Measurements from ENCODE around the gene SORT1. TPM values are rescaled to one million over a fixed set of nuclear protein-coding genes. Genes with fewer than 3 reads are reported as not detected.

The SORT1 gene
- total and polyA plus RNA-seq, 2 of the 13 experiments (the other 11 are each of a cell fraction or from before 2014, with no cell fraction given) = 32.4 to 93.0 TPM

- no peak for TF ChIP-seq ZNF761 (CRISPR knock-in tag; conservative IDR thresholded peaks at IDR 0.05)
- TF ChIP-seq NONO (IDR thresholded peaks at IDR 0.05) = no peak
- peak; percentile 71 for TF ChIP-seq NONO (CRISPR knock-in tag; conservative IDR thresholded peaks at IDR 0.05)
- TF ChIP-seq PBX3 (CRISPR knock-in tag; IDR thresholded peaks at IDR 0.05; ENCODE audit: borderline replicate concordance) = no peak
- no peak for TF ChIP-seq HDAC6 (IDR thresholded peaks at IDR 0.05; ENCODE audit: low read depth, low read length)
- TF ChIP-seq TIGD3 (CRISPR knock-in tag; IDR thresholded peaks at IDR 0.05; ENCODE audit: borderline replicate concordance) = no peak
- TF ChIP-seq SSRP1 (CRISPR knock-in tag; IDR thresholded peaks at IDR 0.05) = peak; percentile 92; the same call in 1 of the 2 replicates
- no peak for TF ChIP-seq NFATC3 (CRISPR knock-in tag; IDR thresholded peaks at IDR 0.05)
- TF ChIP-seq USF2 (IDR thresholded peaks at IDR 0.05; ENCODE audit: low read depth, low read length) = peak; percentile 39; the same call in 1 of the 2 replicates
- TF ChIP-seq USF2 (CRISPR knock-in tag; IDR thresholded peaks at IDR 0.05; ENCODE audit: borderline replicate concordance) = peak; percentile 58; the same call in 1 of the 2 replicates
- TF ChIP-seq ARID5B (CRISPR knock-in tag; IDR thresholded peaks at IDR 0.05) = peak; percentile 98
- peak; percentile 80; the same call in 1 of the 2 replicates for TF ChIP-seq NRL (CRISPR knock-in tag; IDR thresholded peaks at IDR 0.05; ENCODE audit: borderline replicate concordance)
- no peak for TF ChIP-seq HNRNPH1 (optimal IDR thresholded peaks at IDR 0.05; ENCODE audit: low read depth, low read length)
- TF ChIP-seq HMGXB3 (CRISPR knock-in tag; IDR thresholded peaks at IDR 0.05; ENCODE audit: borderline replicate concordance) = 0 out of 2 replicates have a peak, but pooled peaks have one; percentile 18
These were observed 98.8 kb downstream of the SORT1 start (continued) for GRCh38 chr1:109298666-109299557.
